IPS-20b (cell line): ENCODE data around the gene PLVAP.
A peak's percentile ranks its signal among the peaks of the same experiment; 100 is the strongest.

Experiments used
- H3K27ac ChIP-seq: one replicate; pipeline ENCODE4 v1.5.1; 2013; ENCODE audit warnings: low read length
- H3K27me3 ChIP-seq: 2 replicates; pipeline ENCODE4 v1.6.1; 2013; ENCODE audit warnings: mild to moderate bottlenecking, low read length, inconsistent platforms; ENCODE audit not compliant: insufficient read depth
- H3K36me3 ChIP-seq: 2 replicates; pipeline ENCODE4 v1.6.1; 2013; ENCODE audit warnings: low read depth, mild to moderate bottlenecking, inconsistent platforms, low read length, moderate library complexity; ENCODE audit not compliant: insufficient read depth
- H3K4me1 ChIP-seq: 2 replicates; pipeline ENCODE4 v1.6.1; 2013; ENCODE audit warnings: mild to moderate bottlenecking, control low read depth, inconsistent platforms, low read length, moderate library complexity; ENCODE audit not compliant: insufficient read depth
- H3K4me3 ChIP-seq: 2 replicates; pipeline ENCODE4 v1.5.1; 2013; ENCODE audit warnings: mild to moderate bottlenecking, low read length, inconsistent platforms
- H3K9ac ChIP-seq: 2 replicates; pipeline ENCODE4 v1.6.1; 2013; ENCODE audit warnings: low read depth, mild to moderate bottlenecking, inconsistent platforms, low read length, moderate library complexity
- H3K9me3 ChIP-seq: 2 replicates; pipeline ENCODE4 v1.6.1; 2013; ENCODE audit warnings: mild to moderate bottlenecking, low read depth, low read length, inconsistent platforms; ENCODE audit not compliant: insufficient read depth

The PLVAP gene

DNA sequence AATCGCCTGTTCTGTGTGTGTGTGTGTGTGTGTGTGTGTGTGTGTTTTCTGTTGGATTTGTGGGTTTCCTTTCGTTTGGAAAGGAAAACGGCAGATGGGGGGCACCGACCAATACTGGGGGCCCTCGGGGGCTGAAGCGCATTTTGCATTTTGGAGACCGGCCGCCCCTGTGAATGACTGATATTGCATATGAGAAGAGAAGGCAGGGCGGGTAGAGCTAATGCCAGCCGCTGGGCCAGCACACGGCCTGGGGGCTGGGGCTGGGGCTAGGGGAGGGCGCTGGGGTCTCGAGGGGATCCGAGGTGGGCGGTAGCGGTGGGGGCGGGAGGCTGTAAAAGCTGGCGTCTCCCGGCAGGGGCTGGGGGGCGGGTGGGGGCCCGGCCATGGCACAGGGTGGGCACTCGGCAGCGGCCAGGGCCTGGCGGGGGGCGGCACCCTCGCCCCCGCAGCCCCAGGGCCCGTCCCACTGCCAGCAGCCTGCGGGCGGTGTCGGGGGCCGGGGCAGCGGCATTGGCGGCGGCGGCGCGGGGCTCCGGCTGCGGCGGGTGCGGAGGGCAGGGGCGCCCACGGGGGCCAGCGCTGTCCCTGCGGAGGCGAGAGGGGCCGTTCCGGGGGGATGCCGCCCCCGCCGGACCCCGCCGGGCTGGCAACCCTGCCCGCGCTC, 53.7 kb downstream of the PLVAP start:
- no peak overlapping the region for H3K9ac ChIP-seq
- H3K27me3 ChIP-seq: no peaks in the 10 kb centered on the region
- H3K4me3 ChIP-seq: no peak overlapping the region
- H3K36me3 ChIP-seq: peaks cover 43% of the 10 kb centered on the region
- H3K4me1 ChIP-seq: no peaks in the 10 kb centered on the region
- H3K9me3 ChIP-seq: no peaks in the 10 kb centered on the region
- H3K27ac ChIP-seq: no peak overlapping the region

DNA sequence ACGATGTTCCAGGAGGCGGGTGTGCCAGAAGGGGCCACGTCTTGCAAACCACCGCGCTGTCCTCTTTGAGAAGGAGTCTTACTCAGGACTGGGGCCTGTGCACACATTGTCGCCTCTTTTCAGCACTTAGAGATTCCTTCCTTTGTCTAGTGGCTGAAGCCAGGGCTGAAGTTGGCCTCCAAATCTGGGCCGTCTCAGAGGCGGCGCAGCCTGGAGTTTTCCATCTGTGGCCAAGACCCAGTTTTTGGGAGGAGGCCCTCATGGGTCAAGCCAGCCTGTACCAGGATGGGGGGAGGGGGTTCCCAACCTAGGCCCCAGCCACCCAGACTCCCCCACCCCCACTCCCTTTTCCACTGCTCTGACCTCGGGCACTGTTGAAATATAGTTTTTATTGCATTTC, 54.3 kb downstream of the PLVAP start:
- no peaks in the 10 kb centered on the region for H3K4me1 ChIP-seq
- H3K9ac ChIP-seq: no peak overlapping the region
- peaks cover 43% of the 10 kb centered on the region for H3K36me3 ChIP-seq
- no peak overlapping the region for H3K27ac ChIP-seq
- no peak overlapping the region for H3K4me3 ChIP-seq
- no peaks in the 10 kb centered on the region for H3K9me3 ChIP-seq
- no peaks in the 10 kb centered on the region for H3K27me3 ChIP-seq

DNA sequence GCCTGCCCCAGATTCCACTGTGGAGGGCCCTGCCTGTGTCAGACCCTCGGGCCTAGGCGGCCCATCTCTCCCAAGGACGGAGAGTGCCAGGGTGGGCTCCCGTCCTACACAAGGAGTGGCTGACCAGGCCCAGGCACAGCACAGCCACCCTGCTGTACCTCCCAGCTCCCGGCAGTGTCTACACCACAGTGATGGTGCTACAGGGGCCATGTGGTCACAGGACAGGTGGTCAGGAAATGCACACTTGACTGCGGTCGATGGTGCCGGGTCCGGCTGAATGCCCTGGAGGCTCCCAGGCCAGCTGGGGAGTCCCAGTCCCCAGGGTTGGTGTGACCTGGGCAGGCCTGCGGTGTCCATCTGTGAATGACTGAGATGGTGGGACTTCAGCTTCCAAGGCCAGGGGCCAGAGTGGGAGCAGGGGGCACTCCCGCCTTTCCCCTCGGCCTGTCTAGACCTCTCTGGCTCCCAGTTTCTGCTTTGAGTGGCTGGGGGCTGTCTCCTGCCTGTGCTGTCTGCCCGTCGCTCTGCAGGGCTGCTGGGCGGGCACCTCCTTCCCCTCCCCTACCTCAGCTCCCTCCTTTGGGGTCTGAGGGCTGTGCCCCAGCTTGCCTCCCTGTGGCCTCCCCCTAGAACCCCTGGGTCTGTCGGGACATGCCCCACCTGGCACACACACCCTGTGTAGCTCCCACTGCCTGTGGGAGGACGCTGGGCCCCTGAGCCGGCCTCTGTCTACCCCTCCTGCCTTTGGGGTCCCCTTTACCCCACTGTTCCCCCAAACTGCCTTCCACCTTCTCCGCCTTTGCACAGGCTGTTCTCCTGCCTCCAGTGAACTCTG, 55.3 kb downstream of the PLVAP start:
- Histone ChIP-seq H3K9ac (no peak overlapping the region), H3K27ac (no peak overlapping the region)

DNA sequence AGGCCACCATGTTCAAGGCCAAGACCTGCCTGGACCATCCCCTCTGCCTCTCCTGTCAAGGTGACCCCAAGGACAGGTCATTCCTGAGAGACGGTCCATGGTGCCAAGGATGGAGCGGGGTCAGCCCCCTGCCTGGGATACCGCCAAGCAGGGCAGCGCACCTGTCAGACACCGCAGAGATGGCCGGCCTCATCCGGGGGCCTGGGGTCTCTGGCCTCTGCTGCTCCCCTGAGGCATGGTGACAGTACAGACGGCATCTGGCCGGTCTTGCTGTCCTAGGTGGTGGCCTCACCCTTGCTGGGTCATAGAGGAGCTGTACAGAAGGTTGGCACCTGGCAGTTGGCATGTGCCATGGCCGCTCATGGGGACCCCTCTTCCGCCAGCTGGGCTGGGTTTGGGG, 56.7 kb downstream of the PLVAP start:
- Histone ChIP-seq H3K27me3 (no peaks in the 10 kb centered on the region), H3K4me1 (no peaks in the 10 kb centered on the region), H3K9me3 (no peaks in the 10 kb centered on the region), H3K27ac (no peak overlapping the region), H3K36me3 (peaks cover 41% of the 10 kb centered on the region), H3K9ac (no peak overlapping the region), H3K4me3 (no peak overlapping the region)

More for the DNA sequence above, 55.3 kb downstream of the PLVAP start:
- H3K36me3 ChIP-seq: peaks cover 40% of the 10 kb centered on the region
- H3K4me1 ChIP-seq: no peaks in the 10 kb centered on the region
- no peak overlapping the region for H3K4me3 ChIP-seq
- no peaks in the 10 kb centered on the region for H3K27me3 ChIP-seq
- H3K9me3 ChIP-seq: no peaks in the 10 kb centered on the region

DNA sequence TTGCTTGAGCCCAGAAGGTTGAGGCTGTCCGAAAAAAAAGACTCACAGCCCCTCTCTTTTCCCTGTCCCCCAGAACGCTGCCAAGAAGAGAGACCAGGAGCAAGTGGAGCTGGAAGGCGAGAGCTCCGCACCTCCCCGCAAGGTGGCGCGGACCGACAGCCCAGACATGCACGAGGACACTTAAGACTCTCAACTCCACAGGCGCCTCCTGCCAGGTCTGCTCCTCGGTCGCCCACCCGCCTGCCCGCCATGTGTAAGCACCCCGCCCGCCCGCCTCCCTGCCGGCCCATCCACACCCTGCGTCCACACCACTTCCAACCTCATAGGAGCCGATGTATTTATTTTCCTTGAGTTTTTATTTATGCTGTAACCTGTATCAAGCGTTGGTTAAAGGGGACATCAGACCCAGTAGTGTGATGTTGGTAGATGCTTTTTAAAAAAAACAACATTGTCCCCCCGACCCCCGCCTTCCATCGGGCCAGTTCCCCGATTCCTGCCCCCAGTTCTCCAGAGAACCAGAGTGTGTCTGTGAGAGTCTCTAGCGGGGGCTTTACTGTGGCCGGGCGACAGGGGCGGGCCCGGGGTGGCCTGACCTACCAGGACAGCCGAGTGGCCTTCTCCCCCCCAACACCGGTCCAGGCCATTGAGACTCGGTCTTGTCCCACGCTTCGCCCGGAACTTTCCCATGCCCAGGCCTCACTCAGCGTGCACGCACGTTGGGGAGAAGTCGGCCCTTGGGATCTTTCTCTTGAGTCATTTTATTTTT, 57.5 kb downstream of the PLVAP start:
- Histone ChIP-seq H3K27me3 (no peaks in the 10 kb centered on the region), H3K27ac (no peak overlapping the region), H3K4me3 (no peak overlapping the region), H3K4me1 (no peaks in the 10 kb centered on the region), H3K9me3 (no peaks in the 10 kb centered on the region), H3K9ac (no peak overlapping the region), H3K36me3 (peaks cover 42% of the 10 kb centered on the region)

DNA sequence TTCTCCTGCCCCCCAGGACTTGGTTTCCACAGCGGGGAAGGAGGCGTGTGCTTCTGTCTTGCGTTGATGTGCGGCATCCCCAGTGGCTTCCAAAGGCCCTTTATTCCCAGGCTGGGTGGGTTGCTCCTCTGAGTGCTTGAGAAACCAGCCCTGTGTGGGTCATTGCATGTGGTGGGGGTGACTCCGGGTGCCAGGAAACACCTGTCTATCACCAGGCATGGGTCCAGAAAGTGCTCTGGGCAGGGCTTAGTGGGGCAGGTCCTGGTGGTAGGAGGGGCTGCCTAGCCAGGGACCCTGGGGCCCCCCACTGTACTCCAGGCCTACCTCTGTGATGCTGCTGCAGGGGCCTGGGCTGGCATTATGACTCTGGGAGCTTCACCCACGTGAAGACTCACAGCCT, 58.2 kb downstream of the PLVAP start:
- Histone ChIP-seq H3K4me3 (no peak overlapping the region), H3K36me3 (peaks cover 49% of the 10 kb centered on the region), H3K9me3 (no peaks in the 10 kb centered on the region), H3K27me3 (no peaks in the 10 kb centered on the region), H3K4me1 (no peaks in the 10 kb centered on the region), H3K9ac (no peak overlapping the region), H3K27ac (no peak overlapping the region)

DNA sequence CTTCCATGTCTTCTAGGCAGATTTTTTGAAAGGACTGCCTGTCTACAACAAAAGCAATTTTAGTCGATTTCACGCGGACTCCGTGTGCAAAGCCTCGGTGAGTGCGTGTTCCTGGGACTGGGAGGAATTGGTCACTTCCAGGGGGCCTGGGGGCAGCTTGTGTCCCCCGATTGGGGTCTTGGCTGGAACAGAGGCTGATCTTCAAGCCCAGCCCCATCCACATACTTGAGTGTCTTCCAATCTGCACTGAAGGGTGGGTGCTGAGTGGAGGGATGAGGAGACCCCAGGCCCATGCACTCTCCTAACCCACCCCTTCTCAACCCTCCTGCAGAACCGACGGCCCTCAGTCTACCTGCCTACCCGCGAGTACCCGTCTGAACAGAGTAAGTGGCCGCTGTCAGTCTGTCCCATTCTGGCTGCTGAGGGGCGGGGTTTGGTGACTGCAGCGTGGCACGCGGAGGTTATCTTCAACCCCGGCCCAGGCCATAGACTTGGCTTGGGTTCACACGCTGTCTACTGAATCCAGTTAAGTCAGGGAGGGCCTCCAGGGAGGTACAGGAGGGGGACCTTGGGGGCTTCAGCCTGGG, 63.0 kb downstream of the PLVAP start:
- Histone ChIP-seq H3K4me1 (0 out of 2 replicates have a peak, but pooled peaks cover 2% of the 10 kb centered on the region), H3K27me3 (no peaks in the 10 kb centered on the region), H3K9me3 (no peaks in the 10 kb centered on the region), H3K36me3 (peaks cover 36% of the 10 kb centered on the region), H3K27ac (no peak overlapping the region), H3K9ac (no peak overlapping the region), H3K4me3 (no peak overlapping the region)

DNA sequence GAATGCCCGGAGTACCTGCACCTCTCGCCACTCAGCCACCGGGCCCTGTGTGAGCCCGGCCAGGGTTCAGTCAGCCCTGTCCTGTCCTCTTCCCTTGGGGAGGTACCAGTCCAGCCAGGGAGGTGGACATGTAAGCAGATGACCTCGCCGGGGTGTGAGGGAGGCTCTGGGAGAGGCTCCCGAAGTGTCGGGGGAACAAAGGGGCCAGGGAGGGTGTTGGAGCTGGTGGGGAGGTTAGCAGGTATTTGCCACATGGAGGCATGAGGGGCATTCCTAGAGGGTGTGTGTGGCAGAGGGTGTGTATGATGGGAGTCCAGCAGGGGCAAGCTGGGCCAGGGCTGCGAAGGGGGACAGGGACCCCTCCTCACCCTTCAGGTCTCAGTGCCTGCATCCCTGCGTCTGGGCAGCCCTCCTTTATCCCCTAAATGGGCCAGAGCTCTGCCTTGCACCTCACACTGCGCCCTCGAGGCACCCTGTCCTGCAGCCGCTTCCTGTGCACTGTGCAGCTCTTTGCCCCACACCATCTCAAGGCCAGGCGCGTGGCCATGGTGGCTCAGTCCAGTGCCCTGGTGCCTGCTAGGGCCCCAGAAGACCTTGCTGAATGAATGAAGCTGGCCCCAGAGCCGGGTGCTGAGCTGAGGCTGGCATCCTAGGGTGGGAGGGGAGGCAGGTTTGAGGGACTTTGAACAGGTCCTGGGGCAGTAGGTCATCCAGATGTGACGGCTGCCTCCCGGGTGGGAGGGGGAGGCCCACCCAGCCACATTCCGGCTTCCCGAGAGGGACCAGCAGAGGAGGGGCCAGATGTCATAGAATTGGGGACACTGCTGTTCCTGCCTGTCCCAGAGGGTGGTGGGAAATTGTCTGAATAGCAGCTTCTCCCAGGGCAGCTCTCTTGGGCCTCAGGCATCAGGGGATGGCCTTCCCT, 64.7 kb downstream of the PLVAP start:
- Histone ChIP-seq H3K36me3 (peaks cover 34% of the 10 kb centered on the region), H3K9ac (no peak overlapping the region), H3K27ac (no peak overlapping the region), H3K9me3 (no peaks in the 10 kb centered on the region), H3K4me1 (0 out of 2 replicates have a peak, but pooled peaks cover 2% of the 10 kb centered on the region), H3K4me3 (no peak overlapping the region), H3K27me3 (no peaks in the 10 kb centered on the region)

DNA sequence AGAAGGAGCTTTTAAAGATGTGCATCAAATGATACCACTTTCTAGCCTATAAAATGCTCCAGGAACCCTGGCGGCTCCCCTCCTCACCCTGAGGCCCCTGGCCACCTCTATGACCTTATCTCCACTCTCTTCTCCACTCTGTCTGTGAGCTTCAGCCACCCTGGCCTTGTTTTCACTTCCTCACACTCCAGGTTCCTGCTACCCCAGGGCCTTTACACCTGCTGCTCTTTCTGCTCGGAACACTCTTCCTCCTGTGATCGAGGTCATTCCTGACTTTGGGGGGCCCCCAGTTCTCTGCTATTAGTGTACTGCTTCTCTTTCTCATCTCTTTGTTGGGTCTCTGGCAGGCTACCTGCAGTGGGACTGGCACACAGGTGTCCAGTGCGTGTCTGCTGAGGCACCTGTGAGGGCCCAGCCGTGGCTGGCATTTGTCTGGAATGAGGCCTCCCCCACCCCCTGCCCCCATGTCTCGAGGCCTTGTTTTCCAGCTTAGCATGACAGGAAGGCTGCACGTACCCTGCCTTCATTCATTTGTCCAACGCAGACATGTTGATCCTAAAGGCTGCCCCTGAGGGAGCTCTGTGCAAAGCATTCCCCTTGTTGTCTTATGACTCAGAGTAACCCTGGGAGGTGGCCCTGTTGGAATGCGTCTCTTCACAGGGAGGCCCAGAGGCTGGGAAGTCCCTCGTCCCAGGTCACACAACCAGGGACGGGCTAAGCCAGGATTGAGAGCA, 65.5 kb downstream of the PLVAP start:
- Histone ChIP-seq H3K9ac (no peak overlapping the region), H3K27ac (no peak overlapping the region), H3K9me3 (no peaks in the 10 kb centered on the region), H3K27me3 (no peaks in the 10 kb centered on the region), H3K4me1 (peaks cover 4% of the 10 kb centered on the region; the same call in 1 of the 2 replicates), H3K36me3 (peaks cover 34% of the 10 kb centered on the region), H3K4me3 (no peak overlapping the region)

DNA sequence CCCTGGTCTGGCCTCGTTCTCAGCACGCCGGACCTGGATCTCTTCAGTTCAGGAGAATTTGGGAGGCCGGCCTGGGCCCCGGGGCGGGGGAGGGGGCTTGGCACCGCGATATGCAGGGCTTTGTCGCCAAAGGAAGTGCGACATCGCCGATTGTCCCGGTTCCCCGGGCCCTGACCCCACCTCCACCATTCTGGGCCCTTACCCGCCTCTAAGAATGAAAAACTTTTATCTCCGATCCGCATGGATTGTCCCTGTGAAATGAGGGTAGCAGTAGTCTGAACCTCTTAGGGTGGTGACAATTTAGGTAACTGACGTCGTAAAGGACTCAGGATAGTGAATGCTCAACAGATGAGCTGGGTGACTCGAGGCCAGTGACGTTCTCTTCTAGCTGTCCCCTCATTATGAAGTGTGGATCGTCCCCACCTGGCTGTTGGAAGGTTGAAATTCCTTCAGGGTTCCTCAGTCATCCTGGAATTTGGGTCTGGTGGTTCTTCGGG, 67.1 kb downstream of the PLVAP start:
- H3K27me3 ChIP-seq: no peaks in the 10 kb centered on the region
- H3K27ac ChIP-seq: no peak overlapping the region
- peak overlapping the region; percentile 77 for H3K4me3 ChIP-seq
- peaks cover 23% of the 10 kb centered on the region for H3K36me3 ChIP-seq
- peak overlapping the region; percentile 75; the same call in 1 of the 2 replicates for H3K9ac ChIP-seq
- H3K4me1 ChIP-seq: peaks cover 7% of the 10 kb centered on the region; the same call in 1 of the 2 replicates
- no peaks in the 10 kb centered on the region for H3K9me3 ChIP-seq
